SK-N-MC (cell line): ENCODE results near the gene ZNF2.
"Not testable (repeated sequence)": the region's sequence is repeated elsewhere in the genome, so short reads cannot be mapped to it uniquely, and the experiment has no call there.

Experiments used
- DNase-seq: peaks from one replicate; pipeline ENCODE4 v3.0.0-alpha.2; 2011; ENCODE audit warnings: low read depth, low spot score
- H3K27ac ChIP-seq: fragments of 200-600 bp; sonication (generic); 2 replicates; pipeline ENCODE4 v1.5.1; 2016; ENCODE audit warnings: mixed run types
- H3K36me3 ChIP-seq: fragments of 200-600 bp; sonication (generic); 2 replicates; pipeline ENCODE4 v1.6.1; 2017; ENCODE audit warnings: antibody characterized with exemption, low read length, mixed read lengths; ENCODE audit not compliant: insufficient read depth
- H3K4me3 ChIP-seq: fragments of 200-600 bp; sonication (generic); 2 replicates; pipeline ENCODE4 v1.5.1; 2016
- H3K9ac ChIP-seq: fragments of 200-600 bp; sonication (generic); 2 replicates; pipeline ENCODE4 v1.8.0; 2017; ENCODE audit warnings: mixed run types, mixed read lengths; ENCODE audit not compliant: insufficient read length
- H3K9me3 ChIP-seq: fragments of 200-600 bp; sonication (generic); 2 replicates; pipeline ENCODE4 v1.6.1; 2017; ENCODE audit warnings: low read depth, mild to moderate bottlenecking, antibody characterized with exemption, low read length, moderate library complexity, mixed read lengths
- EZH2 ChIP-seq: fragments of 200-600 bp; sonication (generic); IDR thresholded peaks from one replicate; pipeline ENCODE4 v1.6.1; 2017; ENCODE audit warnings: antibody characterized with exemption
- FOXP2 ChIP-seq: optimal IDR thresholded peaks from 2 replicates; pipeline ENCODE3; 2011; ENCODE audit warnings: mild to moderate bottlenecking, moderate library complexity; ENCODE audit not compliant: insufficient read depth; ENCODE audit errors: extremely low read length, control extremely low read depth
- POLR2AphosphoS5 ChIP-seq: IDR thresholded peaks from 2 replicates; pipeline ENCODE4 v1.6.1; 2012; ENCODE audit warnings: mild to moderate bottlenecking, low read depth, low read length, borderline replicate concordance

Gene ZNF2

DNA sequence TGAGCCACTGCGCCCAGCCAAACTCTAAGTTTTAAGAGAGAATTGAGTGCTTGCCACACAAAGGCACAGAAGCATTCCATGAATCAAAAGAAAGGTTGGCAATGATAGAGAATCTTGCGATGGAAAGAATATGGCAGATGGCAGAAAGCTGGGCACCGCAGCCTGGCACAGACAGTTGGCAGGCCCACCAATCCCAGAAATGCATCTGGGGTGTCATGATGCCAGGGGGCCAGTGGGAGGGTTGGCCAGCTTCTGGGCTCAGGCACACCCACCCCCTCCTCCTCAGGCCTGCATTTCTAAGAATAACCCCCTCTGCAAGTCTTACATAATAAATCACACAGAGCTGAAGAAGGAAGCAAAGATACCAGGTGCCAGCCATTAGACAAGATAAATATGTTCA, 19.6 kb downstream of the ZNF2 start:
- Histone ChIP-seq H3K9ac (no peak overlapping the region), H3K4me3 (no peak overlapping the region), H3K9me3 (no peaks in the 10 kb centered on the region), H3K27ac (no peak overlapping the region), H3K36me3 (peaks cover 23% of the 10 kb centered on the region)
- no peak for TF ChIP-seq EZH2
- TF ChIP-seq POLR2AphosphoS5: no peak
- TF ChIP-seq FOXP2: no peak
- no peak for DNase-seq

DNA sequence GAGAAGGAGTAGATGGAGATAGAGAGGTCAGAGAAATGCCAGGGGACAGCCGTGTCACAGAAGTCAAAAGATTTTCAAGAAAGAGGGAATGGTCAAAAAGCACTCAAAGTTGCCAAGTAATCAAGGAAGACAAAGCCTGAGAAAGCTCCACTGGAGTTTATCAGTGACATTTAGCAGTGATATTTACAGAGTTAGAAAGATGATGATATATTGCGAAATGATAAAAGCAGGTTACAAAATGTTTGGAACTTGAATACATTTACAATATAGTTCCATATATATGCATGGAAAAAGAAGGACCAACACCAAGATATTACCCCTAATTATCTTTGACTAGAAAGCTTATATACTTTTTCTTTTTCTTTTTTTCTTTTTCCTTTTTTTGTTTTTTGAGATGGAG, 20.4 kb downstream of the ZNF2 start:
- Histone ChIP-seq H3K9me3 (no peaks in the 10 kb centered on the region), H3K4me3 (no peak overlapping the region), H3K27ac (no peak overlapping the region), H3K36me3 (peaks cover 16% of the 10 kb centered on the region), H3K9ac (no peak overlapping the region)
- TF ChIP-seq FOXP2 (no peak), POLR2AphosphoS5 (no peak), EZH2 (no peak)
- no peak for DNase-seq

DNA sequence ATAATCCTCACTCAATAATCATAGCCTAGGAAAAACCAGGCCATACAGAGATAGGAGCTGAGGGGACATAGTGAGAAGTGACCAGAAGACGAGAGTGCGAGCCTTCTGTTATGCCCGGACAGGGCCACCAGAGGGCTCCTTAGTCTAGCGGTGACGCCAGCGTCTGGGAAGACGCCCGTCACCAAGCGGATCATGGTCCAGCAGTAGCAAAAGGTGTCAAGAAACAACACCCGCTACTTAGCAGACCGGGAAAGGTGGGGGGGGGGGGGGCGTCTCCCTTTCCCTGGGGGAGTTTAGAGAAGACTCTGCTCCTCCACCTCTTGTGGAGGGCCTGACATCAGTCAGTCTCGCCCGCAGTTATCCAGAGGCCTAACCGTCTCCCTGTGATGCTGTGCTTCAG, 27.3 kb downstream of the ZNF2 start:
- H3K4me3 ChIP-seq, DNase-seq, H3K36me3 ChIP-seq, H3K9ac ChIP-seq, H3K9me3 ChIP-seq, H3K27ac ChIP-seq: not testable (repeated sequence)

DNA sequence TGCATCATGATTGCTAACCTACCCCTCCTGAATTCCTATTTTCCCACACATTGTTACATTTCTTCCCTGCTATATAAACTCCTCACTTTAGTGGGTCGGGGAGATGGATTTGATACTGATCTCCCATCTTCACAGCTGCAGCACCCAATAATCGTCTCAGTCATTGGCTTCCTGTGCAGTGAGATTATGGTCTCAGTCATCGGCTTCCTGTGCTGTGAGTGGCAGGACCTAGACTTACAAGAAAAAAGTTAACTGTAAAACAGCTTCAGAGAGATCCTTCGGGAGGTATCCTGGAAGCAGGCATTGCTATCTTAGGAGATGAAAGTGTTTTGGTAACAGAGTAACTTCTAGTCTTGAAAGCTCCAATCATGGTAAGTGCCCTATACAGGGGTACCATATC, 38.3 kb downstream of the ZNF2 start:
- Histone ChIP-seq H3K36me3 (peaks cover 4% of the 10 kb centered on the region; the same call in 1 of the 2 replicates), H3K4me3 (no peak overlapping the region), H3K9ac (no peak overlapping the region), H3K27ac (no peak overlapping the region), H3K9me3 (no peaks in the 10 kb centered on the region)
- TF ChIP-seq FOXP2: no peak
- no peak for TF ChIP-seq POLR2AphosphoS5
- no peak for TF ChIP-seq EZH2
- no peak for DNase-seq

DNA sequence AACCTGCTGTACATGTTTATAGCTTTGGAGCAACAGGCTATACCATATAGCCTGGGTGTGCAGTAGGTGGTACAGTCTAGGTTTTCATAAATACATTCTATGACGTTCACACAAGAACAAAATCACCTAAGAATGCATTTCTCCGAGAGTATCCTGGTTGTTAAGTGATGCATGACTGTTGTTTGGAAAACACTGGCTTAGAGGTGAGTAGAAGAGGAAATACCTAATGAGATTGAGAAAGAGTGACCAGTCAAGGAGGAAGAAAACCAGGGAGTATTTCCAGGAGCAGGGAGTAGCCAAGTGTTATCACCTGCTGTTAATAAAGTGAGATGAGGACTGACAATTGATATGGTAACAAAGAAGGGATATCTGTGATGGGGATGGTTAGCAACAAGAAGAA, 38.8 kb downstream of the ZNF2 start:
- H3K4me3 ChIP-seq: no peak overlapping the region
- no peak for TF ChIP-seq EZH2
- no peak for TF ChIP-seq FOXP2
- TF ChIP-seq POLR2AphosphoS5: no peak
- H3K9me3 ChIP-seq: no peaks in the 10 kb centered on the region
- H3K27ac ChIP-seq: no peak overlapping the region
- peaks cover 7% of the 10 kb centered on the region; the same call in 1 of the 2 replicates for H3K36me3 ChIP-seq
- H3K9ac ChIP-seq: no peak overlapping the region
- DNase-seq: no peak

DNA sequence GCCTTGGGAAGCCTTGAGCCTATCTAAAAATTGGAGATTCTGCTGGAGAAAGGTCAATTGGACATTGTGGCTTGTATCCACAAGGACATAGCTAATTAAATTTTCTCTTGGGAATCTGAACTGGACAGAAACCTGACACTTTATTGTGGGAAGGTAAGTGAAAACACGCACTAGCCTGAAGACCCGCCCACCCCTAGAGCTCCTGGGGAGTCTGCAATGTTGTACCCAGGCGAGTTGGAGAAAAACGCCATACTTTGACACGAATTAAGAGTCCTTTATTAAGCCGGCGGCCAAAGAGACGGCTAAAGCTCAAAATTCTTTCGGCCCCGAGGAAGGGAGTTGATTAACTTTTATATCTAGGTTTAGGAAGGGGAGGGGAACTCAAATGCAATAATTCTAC, 40.5 kb downstream of the ZNF2 start:
- TF ChIP-seq POLR2AphosphoS5: no peak
- no peak for TF ChIP-seq EZH2
- no peak for TF ChIP-seq FOXP2
- Histone ChIP-seq H3K9ac (no peak overlapping the region), H3K36me3 (peaks cover 17% of the 10 kb centered on the region; the same call in 1 of the 2 replicates), H3K27ac (no peak overlapping the region), H3K9me3 (no peaks in the 10 kb centered on the region), H3K4me3 (no peak overlapping the region; the same call in 1 of the 2 replicates)
- no peak for DNase-seq

DNA sequence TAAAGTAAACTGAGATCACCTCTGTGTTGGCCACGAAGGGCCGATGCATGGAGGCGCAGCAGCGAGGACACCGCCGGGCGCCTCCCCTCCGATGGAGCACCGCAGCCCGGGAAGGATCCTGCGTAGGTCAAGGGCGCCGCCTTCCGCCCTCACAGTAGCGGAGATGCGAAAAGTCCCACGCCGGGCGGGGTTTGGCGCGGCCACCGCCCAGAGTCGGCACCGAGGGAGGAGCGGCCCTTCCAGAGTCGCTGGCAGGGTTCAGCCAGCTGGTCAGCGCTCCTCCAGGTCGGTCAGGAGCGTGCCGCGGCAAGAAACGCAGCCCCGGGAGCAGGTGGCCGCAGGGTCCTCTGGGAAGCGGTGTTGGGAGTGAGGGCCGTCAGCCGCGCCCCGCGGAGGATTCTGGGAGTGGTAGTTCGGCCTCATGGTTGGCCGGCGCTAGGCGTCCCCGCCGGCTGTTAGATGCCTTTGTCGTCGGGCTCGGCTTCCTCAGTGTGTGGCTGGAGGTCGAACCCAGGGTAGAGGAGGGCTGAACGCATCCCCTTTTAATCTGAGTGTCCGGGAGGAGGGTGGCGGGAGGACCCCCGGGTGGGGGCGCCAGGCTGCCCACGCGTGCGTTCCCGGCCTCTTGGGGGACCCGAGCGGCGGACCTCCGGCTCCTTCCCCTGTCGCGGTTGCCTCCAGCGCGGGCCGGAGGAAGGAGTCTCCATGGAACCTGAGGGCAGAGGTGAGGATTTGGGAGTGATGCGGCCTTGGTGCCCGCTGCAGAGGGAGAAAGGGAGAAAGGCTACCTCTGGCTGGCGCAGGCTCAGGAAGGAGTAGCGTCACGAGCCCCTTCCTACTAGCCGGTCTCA, 41.7 kb downstream of the ZNF2 start, which contains the start of gene ZNF892:
ZNF892 (plus strand) TSS at position 411 of the 851 bp plus-strand sequence; CDS start at position 706, 295 bp downstream.
- Histone ChIP-seq H3K36me3 (peaks cover 29% of the 10 kb centered on the region; the same call in 1 of the 2 replicates), H3K27ac (no peak within 1 kb of the TSS), H3K9ac (peak within 1 kb of the TSS; percentile 68), H3K4me3 (peak within 1 kb of the TSS; percentile 83), H3K9me3 (0 out of 2 replicates have a peak, but pooled peaks cover 4% of the 10 kb centered on the region)
- TF ChIP-seq FOXP2: no peak
- TF ChIP-seq POLR2AphosphoS5: peak; percentile 94
- TF ChIP-seq EZH2: no peak
- DNase-seq: no peak

DNA sequence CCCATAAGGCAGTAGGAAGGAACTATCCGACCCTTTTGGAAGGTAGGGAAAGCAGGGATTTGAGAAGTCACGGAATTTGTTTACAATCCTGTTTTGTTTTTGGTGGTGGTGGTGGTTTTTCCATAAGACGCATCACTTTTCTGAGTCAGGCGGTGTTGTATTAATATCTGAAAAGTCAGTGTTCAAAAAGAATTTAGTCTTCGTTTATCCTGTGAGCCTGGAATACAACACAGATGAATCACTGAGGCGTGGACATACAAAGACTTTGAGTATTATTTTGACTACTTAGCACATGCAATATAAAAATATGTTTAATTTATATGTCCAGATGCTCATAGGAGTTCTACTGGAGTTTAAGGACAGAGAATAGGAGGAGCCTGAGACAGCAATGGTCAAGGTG, 42.5 kb downstream of the ZNF2 start:
- TF ChIP-seq POLR2AphosphoS5 (no peak), EZH2 (no peak), FOXP2 (no peak)
- H3K9ac ChIP-seq: peak overlapping the region; percentile 68
- DNase-seq: no peak
- H3K27ac ChIP-seq: no peak overlapping the region
- peaks cover 34% of the 10 kb centered on the region; the same call in 1 of the 2 replicates for H3K36me3 ChIP-seq
- 0 out of 2 replicates have a peak, but pooled peaks cover 8% of the 10 kb centered on the region for H3K9me3 ChIP-seq
- H3K4me3 ChIP-seq: peak overlapping the region; percentile 83

DNA sequence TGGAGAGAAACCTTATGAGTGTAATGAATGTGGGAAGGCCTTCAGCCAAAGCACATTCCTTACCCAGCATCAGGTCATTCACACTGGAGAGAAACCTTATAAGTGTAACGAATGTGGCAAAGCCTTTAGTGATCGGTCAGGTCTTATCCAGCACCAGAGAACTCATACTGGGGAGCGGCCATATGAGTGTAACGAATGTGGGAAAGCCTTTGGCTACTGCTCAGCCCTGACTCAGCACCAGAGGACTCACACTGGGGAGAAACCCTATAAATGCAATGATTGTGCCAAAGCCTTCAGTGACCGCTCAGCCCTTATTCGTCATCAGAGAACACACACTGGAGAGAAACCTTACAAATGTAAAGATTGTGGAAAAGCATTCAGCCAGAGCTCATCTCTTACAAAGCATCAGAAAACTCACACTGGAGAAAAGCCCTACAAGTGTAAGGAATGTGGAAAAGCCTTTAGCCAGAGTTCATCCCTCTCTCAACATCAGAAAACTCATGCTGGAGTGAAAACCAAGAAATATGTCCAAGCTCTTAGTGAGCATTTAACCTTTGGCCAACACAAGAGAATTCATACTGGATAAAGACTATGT, 49.5 kb downstream of the ZNF2 start:
- peaks cover 45% of the 10 kb centered on the region for H3K36me3 ChIP-seq
- no peak for DNase-seq
- TF ChIP-seq EZH2: no peak
- no peak for TF ChIP-seq FOXP2
- no peak for TF ChIP-seq POLR2AphosphoS5
- peaks cover 21% of the 10 kb centered on the region; the same call in 1 of the 2 replicates for H3K9me3 ChIP-seq
- no peak overlapping the region for H3K9ac ChIP-seq
- no peak overlapping the region for H3K4me3 ChIP-seq
- no peak overlapping the region for H3K27ac ChIP-seq
